ENCODE measurements around the gene POLD4.

POLD4 gene

GRCh38 chr11:67303132-67303834 lies 50.1 kb downstream of the POLD4 start, which contains the start of gene SSH3:
TSS of gene SSH3 (plus strand) at chr11:67303530. CDS start at chr11:67303626, 96 bp downstream.
- DNase-seq (ENCODE audit: low read depth, low spot score): no peak

GRCh38 chr11:67302571-67303131 lies 50.7 kb downstream of the POLD4 start:
- DNase-seq (ENCODE audit: low read depth, low spot score): no peak

- no peak for DNase-seq (ENCODE audit: low read depth, low spot score)
These were observed 51.3 kb downstream of the POLD4 start for GRCh38 chr11:67301951-67302516.

- no peak for DNase-seq (ENCODE audit: low read depth, low spot score)
These were observed 51.9 kb downstream of the POLD4 start for GRCh38 chr11:67301313-67301921.
